HG02943 (cell line): Measurements from ENCODE around the gene ZNF860.

Experiments used
- ATAC-seq: cut with Tn5 transposase; IDR thresholded peaks from one replicate; pipeline ENCODE4 v1.9.1; 2021; ENCODE audit warnings: mild to moderate bottlenecking, low read depth, moderate library complexity; ENCODE audit not compliant: unreplicated experiment

Gene ZNF860

DNA sequence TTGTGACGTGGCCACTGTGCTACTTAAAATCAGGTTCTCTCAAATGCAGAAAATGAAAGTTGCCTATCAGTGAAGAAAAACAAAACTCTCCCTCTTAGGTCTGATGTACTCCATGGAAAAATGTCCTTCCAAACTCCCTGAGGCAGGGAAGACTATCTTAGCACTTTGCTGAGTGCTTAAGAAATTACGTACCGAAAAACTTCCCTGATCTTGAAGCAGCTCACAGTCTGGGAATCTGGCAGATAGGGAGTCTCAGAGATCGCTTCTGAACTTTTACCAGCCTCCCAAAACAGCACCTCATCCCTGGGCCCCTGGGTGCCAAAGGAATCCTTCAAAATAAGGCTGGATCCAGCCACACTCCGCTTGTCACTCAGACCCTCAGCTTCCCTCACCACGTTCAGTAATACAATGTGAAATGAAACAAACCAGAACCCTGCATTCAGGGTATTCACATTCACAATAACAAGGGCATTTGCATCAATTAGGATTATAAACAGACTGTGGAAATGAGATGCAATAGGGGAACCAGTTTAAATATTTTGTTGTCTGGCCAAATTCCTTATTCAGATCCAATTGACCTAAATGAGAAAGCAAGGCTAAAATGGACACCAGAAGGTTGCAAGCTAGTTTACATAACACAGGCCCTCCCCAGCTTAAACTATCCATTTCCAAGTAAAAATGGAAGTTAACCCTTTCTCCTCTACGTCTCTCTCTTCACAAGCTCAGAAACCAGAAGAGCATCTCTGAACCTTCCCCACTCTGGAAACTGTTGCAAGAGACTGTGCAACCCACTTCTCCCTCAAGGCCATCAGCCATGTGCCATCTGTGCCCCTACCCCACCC is 21.4 kb upstream of the ZNF860 start:
- peak; percentile 26 for ATAC-seq

DNA sequence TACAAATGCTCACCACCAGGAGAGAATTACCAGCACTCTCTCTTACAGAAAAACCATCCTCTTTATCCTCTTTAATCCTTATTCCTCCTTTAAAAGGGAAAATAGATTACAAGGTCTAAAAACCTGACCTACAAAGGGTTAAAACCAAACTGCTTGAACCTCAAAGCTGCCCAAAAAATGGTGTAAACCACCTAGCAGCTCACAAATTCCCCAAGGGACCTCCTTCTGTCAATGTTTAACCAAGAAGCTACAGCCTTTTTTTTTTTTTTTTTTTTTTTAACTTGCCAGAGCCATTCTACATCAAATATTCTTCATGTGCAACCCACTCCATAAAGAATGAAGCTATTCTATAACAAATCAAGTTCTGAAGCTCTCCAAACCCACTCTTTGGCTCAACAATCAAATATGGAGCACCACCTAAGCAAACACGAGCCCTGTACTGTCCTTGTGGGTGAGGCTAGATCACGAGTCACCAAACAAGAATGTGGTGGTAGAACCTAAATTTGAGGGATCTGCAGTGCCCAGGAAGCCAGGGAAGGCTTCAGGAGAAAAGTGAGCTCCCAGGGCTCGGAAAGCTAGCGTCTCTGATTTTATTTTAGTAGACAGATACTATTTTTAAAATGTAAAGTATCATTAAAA is 20.6 kb upstream of the ZNF860 start:
- peak; percentile 67 for ATAC-seq

DNA sequence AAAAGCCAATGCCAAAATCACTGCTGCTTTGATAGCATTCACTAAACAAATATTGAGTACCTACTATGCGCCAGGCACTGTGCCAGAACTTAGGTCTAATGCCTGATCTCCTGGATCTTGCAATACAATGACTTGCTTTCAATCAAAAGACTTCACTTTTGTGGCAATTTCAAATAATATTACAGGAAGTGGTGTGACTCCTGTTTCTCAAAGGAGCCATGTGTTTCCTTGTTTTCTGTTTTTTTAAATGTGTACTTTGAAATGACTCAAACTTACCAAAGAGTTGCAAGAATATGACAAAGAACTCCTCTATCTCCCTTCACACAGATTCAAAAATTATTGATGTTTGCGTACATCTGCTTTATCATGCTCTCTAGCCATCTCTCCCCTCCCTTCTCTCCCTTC is 18.7 kb upstream of the ZNF860 start:
- ATAC-seq, result no peak

DNA sequence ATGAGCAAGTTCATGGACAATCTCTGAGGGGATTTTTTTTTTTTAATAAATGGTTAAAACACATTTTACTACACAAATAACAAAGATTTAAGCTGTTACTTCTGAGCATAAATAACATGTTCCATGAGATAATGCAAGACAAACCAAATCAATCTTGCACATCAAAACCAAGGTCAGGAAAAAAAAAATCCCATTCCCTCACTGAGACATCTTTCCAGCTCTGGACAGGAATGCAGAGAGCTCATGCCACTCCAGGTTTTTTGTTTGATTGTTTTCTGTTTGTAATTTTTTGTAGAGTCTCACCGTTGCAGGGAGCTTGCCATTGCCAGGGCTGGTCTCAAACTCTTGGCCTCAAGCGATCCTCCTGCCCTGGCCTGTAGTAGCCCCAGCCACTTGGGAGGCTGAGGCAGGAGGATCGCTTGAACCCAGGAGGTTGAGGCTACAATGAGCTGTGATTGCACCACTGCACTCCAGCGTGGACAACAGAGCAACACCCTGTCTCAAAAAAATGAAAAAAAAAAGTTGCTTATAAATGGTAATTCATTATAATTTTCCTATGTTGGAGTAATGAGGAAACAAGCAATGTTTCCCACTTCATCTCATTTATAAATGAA is 14.5 kb upstream of the ZNF860 start:
- no peak for ATAC-seq

DNA sequence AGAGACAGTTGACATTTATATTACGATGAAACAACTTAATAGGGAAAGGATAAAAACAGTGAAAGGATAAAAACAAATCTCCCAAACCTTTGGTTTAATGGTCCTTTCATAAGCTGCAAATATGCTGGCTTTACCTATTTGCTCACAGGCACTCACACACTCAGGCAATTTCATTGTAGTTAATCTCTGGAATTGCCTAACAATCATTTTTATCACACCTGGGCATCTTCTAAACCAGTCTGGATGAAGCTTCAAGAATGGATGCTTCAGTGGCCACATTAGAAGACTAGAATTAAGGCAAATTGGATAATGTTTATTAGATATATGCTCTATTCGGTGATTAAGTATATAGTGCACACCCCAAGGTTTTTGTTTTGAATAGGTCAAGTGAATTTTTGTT is 14.0 kb upstream of the ZNF860 start:
- no peak for ATAC-seq

DNA sequence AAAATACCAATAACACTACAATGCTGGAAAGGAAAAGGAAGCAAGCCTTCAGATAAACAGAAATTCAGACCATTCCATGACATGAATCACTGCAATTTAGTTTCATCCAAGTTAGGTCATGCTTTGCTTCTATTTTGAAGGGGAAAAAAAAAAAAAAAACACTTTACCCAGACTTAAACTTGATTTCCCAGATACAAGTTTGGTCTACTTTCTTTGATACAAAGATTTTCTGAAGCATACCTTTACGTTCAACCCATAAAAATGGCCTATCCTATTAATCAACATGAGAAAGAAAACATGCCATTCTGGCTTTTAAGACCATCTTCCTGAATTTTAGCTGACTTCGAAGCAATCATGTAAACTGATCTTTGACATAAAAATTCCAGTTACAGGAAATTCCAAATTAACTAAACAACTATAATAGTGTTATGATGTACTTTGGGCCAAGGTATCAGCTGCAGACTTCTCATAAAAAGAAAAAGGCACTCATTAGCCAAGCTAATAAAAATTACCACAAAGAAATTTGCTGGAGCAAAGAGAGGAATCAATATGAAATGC is 13.1 kb upstream of the ZNF860 start:
- no peak for ATAC-seq

DNA sequence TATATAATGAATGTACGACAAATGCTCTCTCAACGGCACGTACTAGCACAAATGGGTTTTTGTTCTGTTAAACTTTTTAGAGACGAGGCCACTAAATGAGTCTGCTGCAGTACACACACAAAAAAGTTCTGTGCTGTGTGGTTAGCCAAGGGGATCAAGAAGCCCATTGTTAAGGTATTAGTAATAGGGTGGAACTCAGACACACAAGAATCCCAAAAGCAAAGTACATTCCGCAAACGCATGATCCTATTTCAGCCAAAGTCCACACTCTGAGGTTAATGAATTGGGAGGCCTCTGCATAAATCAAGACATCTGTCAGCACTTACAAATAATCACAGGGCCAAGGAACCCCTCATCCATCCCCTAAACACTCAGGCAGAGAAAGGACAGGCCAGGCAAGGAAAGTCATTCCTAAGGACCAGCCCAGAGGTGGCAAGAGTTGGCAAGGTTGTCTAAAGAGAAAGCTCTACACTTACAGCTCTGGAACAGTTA is 12.6 kb upstream of the ZNF860 start:
- no peak for ATAC-seq

DNA sequence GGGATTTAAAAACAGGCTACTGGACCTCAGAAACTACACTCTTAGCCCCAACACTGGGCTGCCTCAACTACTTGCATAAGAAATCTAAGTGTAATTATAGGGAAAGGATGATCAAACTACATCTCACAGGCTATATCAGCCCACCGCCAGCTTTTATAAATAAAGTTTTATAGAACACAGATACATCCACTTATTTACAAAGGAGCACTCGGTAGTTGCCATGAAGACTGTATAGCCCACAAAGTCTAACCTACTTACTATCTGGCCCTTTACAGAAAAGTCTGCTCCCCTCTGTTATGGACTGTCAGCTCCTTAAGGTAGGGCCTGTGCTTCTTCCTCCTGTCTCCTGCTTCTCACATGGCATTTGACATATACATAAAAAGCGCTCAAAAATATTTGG is 9.9 kb upstream of the ZNF860 start:
- ATAC-seq, result no peak

DNA sequence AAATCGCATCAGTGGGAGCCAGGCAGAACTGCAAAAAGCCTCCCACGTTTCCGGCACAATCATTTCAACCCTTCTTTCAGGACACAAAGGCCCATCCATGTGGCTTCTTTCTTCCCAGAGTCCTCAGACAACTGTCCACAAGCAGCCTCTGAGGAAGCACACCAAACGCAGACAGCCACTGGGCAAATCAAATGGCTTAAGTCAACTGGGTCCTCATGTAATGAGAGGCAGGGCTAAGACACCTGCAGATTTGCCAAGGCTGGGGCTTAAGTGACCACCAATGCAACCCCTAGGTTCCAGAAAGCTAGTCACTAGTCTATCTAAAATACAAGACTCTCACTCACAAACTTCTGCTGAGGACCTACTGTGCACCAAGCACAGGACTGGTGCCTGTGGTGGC is 8.5 kb upstream of the ZNF860 start:
- ATAC-seq, result no peak

DNA sequence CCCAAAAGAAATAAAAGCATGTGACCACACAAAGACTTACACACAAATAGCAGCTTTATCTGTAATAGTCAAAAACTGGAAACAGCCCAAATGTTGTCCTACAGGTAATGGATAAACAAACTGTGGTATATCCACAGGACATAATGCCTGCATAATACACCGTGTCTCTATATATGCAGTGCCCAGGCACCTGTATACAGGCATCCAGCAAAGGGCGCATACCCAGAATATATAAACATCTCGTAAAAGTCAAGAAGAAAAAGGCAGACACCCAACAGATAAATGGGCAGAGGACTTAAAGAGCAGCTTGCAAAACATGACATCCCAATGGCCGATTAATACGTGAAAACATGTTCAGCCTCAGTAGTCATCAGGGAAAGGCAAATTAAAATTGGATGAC is 7.7 kb upstream of the ZNF860 start:
- ATAC-seq, result no peak

DNA sequence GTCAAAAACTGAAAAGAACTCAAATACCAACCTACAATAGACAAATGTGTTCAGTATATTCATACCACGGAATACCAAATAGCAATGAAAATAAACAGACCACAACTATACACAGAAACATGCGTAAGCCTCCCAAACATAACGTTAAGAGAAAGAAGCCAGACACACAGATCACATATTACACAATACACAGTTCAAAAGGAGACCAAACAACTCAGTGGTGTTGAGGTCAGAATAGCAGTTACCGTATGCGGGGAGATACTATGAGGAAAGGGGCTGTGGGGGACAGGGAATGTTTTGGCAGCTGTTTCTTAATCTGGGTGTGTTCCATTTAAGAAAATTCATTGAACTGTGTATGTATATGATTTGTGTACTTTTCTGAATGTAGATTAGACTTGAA is 7.1 kb upstream of the ZNF860 start:
- ATAC-seq, result no peak

DNA sequence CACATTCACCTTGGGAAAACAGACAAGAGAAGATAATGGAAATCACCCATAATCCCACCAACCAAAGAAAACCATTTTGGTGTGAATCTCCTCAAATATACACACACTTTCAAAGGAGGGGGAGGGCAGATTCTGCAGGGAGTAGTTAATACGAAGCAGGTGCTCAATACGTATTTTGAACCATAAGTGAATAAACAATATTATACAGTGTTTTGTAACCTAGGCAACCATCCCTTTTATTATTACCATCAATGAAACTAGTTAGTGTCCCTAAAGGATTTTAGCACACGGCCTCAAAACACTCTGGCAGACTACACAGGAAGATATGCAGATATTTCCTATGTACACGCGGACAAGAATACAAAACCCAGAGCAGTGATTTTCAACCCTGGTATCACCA is 6.6 kb upstream of the ZNF860 start:
- ATAC-seq, result no peak

DNA sequence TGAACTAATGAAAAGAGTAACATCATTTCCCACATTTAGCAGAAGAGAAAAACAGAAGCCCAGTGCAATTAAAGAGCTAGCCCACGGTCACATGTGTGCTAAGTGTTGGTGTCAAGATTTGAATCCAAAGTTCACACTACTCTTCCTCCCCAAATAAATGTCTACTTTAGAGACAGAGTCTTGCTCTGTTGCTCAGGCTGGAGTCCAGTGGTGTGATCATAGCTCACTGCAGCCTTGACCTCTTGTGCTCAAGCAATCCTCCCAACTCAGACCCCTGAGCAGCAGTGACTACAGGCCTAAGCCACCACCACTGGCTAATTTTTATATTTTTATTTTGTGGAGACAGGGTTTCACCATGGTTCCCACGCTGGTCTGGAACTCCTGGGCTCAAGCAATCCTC is 5.2 kb upstream of the ZNF860 start:
- no peak for ATAC-seq

DNA sequence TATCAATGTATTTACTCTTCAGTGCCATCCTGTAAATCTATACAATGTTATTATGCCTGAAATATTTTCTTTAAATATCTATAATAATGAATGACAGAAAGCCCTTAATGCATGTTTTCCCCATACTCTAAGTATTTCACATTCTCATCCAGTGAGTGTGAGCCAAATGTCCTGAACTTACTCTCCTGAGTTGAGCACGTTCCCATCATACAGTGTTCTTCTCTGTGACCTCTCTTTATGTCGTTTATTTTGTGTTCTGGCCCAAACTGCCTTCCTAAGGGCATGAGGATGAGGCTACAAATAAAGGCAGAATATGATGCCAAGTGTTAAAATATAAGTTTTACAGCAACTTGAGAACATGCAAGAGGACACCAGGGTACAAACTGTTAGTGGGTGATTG is 3.8 kb upstream of the ZNF860 start:
- no peak for ATAC-seq

DNA sequence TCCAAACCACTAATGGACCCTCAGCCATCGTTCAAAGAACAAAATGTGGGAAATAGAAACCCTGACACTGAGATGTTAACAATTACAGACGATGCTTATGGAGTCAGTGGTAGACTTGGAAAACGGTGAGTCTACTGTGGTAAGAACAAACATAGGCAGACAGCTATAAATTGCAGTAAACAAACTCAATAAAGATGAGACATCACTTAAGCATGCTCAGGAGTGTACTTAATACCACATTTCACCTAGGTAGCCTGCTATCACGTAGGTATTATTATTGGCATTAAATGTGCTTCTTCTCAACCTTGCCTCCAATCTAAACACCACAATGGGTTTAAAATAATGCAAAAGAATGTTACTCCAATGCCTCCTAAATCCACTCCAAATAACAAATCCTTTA is 3.0 kb upstream of the ZNF860 start:
- no peak for ATAC-seq

DNA sequence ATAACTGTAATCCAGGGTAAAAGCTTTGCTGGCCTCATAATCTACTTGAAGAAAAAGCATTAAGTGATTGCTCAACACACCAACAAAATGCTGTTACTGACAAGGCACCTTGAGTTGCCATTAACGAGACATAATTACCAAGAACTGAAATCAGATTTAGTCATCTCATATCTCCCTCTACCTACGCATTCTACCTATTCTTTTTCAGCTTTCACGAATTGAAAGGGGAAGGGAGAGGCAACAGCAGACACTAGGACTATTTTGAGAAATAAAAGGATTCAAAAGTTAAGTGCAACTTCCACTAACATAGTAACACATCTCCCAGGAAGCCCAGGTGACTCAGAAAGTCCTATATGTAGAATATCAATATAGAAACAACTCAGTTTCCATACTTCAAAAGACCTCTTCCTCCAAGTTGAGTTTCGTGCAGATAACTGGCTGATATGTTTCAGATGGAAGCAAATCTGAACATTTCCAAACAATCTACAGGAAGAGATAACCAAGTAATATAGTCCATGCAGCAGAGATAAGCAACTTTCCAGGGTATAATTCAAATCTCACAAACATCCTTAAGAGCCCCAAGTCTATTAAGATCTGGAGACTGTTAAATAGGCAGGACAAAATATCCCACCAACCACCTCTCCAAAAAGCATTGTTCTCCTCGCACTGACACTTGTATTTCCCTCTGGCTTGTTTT is 2.4 kb upstream of the ZNF860 start:
- ATAC-seq, result no peak

DNA sequence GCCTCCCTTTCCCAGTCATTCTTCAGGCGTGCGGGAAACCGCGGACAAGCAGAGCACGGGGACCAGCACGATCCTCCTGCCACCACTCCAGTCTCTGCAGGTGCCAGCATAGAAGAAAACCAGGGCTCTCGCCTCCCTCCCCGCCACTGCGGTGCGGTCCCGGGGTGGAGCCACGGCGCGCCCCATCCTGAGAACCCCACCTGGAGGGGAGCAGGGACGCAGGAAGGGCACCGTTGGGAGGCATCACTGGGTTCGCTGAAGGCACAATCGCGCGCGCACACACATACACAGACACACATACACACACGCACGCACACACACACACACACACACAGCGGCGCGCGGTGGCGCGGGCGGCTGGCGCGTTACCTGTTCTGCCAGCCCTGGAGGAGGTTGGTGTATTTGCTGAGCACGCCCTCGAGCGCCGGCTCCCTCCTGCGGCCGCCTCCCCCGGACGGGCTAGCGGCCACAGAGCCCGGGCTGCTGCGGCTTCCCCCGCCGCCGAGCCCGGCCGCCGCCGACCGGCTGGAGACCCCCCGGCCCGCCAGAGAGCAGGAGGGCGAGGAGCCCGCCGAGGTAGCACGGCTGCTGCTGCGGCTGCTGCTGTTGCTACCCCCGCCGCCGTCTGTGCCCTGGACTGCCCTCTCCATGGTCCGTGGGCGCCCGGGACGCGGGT is 882 bp upstream of the ZNF860 start:
- peak; percentile 57 for ATAC-seq

DNA sequence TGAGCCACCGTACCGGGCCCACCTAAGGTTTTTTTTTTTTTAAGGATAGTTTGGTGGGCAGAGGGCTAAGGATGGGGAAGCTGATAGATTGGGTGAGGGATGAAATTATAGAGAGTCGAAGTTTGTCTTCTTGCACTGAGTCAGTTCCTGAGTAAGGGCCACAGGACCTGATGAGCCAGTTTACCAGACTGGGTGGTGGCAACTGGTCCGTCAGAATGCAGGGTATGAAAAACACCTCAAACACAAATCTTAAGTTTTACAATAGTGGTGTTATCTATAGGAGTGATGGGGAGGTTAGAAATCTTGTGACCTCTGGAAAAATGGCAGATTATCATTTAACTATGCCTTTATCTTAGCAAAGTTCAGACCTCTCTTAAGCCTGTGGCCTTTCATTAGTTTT is 2.8 kb downstream of the ZNF860 start:
- ATAC-seq, result no peak

DNA sequence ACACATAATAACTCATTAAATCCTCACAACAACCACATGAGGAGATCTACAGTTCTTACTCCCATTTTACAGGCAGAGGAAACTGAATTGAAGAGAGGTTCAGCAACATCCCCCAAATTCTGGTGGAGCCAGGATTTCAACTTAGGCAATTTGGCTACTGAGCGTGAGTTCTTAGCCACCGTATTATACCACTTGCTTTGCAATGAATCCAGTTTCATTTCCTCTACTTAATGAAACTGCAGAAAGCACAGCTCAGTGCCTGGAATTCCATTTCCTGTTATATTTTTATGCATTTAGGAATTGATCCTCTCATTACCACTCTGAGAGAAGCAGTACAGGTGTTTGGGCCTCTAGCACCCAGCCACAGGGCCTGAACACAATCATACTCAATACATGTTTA is 4.3 kb downstream of the ZNF860 start:
- no peak for ATAC-seq

DNA sequence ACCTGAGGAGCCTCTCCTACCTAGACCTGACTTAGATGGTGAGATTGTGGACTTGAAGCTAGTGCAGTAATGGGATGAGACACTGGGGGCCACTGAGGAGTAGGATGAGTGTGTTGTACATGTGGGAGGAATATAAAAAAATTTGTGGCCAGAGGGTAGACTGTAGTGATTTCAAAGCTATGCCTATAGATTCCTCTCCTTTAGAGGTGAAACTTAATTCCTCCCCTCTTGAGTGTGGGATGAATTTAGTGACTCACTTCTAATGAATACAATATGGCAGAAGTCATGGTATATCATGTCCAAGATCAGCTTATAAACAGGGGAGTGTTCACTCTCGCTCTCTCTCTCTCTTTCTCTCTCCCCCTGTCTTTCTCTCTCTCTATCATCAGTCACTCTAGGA is 6.7 kb downstream of the ZNF860 start:
- no peak for ATAC-seq
